ENCODE results near the gene TSC22D1.

DNA sequence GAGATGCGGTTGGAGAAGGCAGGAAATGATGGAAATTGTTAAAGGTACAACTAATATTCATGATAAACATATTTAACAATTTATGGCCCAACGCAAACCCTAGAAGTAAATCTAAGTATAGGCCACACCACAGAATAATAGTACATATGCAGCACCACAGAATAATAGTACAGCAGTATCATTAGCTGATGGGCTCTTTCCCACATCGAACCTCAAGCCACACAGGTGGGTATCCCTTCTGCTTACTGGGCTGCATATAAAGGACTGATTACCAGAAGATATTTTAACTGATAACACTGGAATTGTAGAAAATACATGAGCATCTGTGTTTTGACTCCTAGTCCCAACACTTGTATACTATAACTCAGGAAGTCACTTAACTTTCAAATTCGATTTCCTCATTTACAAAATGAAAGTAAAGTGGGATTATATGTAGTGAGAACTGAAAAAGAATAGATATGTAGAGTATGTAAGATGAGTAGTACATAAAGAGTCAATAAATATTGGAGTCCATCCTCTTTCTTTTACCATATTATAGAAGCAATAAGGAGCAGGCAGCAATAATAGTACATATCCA, 91.5 kb downstream of the TSC22D1 start:
- TF ChIP-seq, protein P1, sequence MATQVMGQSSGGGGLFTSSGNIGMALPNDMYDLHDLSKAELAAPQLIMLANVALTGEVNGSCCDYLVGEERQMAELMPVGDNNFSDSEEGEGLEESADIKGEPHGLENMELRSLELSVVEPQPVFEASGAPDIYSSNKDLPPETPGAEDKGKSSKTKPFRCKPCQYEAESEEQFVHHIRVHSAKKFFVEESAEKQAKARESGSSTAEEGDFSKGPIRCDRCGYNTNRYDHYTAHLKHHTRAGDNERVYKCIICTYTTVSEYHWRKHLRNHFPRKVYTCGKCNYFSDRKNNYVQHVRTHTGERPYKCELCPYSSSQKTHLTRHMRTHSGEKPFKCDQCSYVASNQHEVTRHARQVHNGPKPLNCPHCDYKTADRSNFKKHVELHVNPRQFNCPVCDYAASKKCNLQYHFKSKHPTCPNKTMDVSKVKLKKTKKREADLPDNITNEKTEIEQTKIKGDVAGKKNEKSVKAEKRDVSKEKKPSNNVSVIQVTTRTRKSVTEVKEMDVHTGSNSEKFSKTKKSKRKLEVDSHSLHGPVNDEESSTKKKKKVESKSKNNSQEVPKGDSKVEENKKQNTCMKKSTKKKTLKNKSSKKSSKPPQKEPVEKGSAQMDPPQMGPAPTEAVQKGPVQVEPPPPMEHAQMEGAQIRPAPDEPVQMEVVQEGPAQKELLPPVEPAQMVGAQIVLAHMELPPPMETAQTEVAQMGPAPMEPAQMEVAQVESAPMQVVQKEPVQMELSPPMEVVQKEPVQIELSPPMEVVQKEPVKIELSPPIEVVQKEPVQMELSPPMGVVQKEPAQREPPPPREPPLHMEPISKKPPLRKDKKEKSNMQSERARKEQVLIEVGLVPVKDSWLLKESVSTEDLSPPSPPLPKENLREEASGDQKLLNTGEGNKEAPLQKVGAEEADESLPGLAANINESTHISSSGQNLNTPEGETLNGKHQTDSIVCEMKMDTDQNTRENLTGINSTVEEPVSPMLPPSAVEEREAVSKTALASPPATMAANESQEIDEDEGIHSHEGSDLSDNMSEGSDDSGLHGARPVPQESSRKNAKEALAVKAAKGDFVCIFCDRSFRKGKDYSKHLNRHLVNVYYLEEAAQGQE (IDR thresholded peaks at IDR 0.05; ENCODE audit: insufficient read depth in 1 of 2, low read depth in 2 of 2, low read length in 2 of 2): no peak
- TF ChIP-seq POLR2AphosphoS5 (IDR thresholded peaks at IDR 0.05; ENCODE audit: low read depth, low read length) (no peak), SIN3A (IDR thresholded peaks at IDR 0.05; ENCODE audit: borderline replicate concordance, insufficient read depth, low read length) (no peak)

Data from PFSK-1 (cell line).